GM11168 (cell line): ENCODE results near the gene ADRM1.

Source experiments
- in situ Hi-C: fragments of 300-500 bp; cut with MboI; formaldehyde crosslinking; loops from one replicate; pipeline ENCODE4 v1.12.0; 2022; ENCODE audit warnings: low sequenced_read_pairs; ENCODE audit not compliant: unreplicated experiment

ADRM1 gene

DNA sequence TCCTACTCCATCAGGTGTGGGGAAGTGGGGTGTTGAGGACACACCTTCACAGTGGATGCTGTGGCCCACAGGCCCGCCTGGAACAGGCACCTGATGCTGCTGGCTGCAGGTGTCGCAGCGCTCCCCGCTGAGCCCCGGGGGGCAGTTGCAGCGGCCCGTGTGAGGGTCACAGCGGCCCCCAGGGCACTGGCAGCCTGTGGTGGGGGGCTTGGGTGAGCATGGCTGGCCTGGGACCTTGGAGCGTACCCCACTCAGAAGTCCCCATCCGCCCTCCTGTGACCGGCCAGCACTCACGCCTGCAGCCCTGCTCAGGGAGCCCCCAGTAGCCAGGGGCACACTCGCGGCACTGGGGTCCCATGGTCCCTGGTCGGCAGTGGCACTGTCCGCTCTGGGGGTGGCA, 19.2 kb downstream of the ADRM1 start:
- in situ Hi-C loops: no loop called here

DNA sequence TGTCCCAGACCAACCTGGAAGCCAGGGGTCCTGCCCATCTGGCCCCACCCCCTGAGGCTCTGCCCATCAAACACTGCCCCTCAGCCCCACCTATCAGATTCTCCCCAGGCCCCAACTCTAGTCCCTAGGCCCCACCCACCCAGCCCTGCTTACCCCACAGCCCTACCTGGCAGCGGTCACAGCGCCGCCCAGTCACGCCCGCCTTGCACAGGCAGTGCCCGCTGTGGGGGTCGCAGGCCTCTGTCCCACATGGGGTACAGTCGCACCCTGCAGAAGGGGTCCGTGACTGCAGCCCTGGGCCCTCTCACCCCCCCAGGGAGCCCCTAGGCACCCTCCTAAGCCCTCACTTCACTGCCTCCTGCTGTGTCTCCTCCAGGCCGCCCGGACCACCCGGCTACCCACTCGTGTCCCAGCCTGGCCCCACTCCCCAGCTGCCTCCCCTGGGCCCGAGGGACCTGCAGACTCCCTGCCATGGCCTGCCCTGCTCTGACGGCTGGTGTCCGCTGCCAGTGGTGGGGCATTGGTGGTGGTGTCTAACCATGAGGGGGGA, 19.8 kb downstream of the ADRM1 start:
- in situ Hi-C loops: no loop called here

DNA sequence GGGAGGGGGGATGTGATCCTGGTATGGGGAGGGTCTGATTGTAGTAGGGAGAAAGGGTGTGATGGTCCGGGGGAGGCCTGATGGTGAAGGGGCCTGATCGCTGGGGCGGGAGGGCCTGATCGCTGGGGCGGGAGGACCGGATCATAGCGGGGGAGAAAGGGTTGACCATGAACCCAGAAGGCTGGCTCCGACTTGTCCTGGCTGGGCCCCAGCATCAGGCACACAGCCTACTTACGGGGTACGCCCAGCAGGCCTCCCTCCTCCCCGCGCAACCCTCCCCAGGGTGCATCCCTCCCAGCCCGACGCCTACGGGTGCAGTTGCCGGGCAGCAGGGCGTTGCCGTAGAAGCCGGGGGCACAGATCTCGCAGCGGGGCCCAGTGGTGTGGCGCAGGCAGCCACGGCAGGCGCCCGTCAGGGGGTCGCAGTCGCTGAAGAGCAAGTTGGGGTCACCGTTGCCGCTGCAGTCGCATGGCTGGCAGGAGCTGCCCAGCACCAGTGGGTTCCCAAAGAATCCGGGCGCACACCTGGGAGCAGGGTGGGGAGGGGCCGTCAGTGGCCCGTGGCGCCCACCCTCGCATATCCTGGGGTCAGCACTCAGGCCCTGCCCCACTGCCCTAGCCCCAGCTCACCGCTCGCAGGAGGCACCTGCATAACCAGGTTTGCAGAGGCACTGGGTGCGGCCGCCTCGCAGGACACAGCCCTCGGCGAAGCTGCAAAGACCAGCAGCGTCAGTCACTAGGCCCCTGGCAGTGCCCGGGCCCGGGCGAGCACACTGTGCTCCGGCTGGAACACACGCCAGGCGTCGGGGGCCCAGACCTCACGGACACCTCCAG, 20.6 kb downstream of the ADRM1 start:
- in situ Hi-C loops: no loop called here

DNA sequence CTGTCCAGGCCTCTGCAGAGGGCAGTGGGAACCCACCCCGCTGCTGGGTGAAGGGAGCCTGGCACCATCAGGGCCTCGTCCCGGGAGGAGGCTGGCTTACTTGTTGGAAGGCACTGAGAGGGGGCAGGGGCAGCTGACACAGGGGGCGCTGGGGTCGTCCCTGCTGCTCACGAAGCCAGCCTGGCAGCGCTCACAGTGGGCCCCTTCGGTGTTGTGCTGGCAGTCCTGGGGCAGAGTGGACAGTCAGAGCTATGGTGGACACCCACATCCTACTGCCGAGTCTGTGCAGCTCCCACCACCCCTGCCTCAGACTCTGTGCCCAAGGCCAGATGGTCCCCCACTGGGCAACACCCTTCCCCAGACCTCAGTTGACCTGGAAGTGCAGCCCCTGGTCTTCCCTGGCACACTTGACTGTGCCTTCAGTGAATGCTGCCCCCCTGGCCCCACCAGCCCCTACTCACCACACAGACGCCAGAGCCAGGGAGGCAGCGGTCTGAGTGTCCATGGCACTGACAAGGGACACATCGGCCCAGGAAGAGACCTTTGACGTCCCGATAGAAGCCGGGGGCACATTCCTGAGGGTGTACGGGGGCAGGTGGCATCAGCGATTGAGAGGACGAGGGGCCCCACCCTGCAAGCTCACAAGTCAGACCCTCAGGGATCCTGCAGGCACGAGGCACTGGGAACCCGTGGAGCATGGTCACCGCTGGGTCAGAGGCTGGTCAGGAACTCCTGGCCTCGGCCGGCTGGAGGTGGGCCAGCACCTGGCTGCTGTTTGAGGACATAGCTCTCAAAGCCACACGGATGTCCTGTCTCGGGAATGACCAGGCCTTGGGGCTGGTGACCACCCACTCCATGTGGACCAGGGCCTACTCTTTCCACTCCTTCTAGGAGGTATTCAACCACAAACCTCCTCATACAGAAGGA, 21.4 kb downstream of the ADRM1 start:
- in situ Hi-C loops: no loop called here

DNA sequence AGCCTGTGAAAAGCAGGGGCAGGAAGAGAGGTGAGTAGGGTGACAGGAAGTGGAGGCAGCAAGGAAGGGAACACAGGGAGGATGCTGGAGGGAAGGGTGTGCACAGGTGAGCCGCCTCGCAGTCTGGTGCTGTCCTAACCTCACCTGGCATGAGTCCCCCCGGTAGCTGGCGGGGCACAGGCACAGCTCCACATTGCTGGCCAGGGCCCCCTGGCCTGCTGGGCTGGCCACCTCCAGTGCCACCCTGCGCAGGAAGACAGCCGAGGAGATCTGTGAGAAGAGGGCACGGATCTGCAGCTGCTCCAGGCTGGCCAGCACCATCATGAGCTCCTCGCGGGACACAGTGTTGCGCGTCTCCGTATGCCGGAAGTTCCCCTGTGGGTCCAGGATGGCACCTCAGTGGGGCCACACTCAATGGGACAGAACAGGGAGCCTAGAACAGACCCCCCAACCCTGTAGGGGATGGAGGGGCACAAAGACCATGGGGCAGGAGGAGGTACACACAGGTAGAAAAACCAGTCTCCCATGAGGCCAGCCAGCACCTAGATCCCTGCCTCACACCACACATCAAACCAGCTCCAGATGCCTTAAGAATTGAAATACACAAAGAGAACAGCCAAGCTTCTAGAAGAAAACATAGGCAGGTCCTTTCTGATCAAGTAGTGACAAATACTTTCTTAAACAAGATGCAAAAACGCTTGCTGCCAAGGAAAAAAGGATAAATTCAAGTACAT, 22.5 kb downstream of the ADRM1 start:
- in situ Hi-C loops: no loop called here

DNA sequence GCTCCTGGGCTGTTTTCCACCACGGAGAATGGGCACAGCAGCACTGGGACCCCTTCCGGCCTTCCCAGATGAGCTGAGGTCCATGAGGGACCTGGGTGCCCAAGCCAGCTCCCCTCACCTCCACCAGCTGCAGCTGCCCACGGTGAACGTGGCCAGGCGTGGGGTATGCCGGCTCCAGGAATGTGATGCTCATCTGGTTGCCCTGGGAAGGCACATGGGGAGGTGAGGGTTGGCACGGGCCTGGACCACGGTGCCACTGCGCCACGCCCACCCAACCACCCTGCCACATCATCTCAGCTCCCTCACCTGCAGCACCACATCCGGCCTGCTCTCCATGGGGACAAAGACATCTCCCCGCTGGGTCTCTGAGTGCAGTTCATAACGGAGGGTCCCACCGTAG, 23.8 kb downstream of the ADRM1 start:
- in situ Hi-C loops: no loop called here

DNA sequence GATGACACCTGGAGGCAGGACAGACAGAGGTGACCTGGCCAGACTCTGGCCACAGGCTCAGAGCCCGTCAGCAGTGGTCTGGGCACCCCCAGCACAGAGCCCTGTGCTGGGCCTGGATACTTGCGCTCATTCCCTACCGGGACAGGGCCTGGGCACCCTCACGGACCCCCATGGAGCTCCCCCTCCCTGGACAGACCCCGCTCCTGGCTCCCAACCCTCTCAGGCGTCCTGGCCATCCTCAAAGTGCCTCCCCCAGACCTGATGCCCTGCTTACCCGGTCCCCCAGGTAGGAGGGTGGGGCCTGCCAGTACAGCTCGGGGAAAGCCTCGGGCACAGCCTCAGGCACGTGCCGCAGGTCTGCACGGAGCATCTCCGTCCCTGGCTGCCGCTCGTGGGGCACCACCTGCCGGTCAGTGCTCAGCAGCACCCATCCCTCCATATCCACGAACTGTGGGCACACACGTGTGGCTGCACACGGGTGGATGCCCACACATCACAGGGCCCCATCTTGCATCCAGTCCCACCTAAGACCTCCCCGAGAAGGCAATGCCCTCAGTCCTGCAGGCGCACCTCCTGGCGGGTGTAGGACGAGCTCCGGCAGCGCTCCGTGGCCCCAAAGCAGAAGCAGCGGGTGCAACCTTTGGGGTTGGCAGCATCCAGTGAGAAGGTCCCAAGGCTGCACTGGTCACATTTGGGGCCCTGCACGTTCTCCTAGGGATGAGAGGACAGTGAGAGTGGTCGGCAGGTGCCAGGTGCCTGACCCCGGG, 24.3 kb downstream of the ADRM1 start:
- in situ Hi-C loops: no loop called here

DNA sequence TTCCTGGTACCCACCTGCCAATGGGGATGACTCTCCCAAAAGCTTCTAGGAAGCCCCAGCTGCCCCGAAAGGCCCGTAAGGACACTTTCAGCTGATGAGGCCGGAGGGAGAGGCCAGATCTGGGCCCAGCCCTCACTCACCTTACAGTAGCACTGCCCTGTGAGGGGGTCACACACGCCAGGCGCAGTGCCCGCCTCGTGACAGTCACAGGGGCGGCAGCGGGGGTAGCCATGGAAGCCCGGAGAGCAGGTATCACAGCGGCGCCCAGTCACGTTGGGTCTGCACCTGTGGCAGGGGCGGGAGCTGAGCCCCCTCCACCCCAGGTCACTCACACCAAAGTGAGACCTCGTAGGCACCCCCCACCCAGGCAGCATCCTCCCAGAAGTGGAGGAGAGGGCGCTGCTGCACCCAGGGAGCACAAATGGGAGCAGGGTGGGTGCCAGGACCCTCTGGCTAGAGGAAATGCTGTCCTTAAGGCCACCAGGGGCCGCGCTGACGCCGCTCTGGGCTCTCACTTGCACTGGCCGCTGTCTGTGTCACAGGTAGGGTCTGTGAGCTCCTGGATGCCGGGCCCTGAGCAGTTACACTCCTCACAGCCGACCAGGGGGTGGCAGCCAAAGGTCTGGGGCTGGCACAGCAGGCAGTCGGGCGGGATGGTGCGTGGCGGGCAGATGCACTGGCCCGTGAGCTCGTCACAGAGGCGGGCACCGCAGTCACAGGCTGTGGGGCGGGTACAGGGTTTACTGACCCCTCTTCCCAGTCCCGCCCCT, 25.1 kb downstream of the ADRM1 start:
- in situ Hi-C loops: no loop called here

DNA sequence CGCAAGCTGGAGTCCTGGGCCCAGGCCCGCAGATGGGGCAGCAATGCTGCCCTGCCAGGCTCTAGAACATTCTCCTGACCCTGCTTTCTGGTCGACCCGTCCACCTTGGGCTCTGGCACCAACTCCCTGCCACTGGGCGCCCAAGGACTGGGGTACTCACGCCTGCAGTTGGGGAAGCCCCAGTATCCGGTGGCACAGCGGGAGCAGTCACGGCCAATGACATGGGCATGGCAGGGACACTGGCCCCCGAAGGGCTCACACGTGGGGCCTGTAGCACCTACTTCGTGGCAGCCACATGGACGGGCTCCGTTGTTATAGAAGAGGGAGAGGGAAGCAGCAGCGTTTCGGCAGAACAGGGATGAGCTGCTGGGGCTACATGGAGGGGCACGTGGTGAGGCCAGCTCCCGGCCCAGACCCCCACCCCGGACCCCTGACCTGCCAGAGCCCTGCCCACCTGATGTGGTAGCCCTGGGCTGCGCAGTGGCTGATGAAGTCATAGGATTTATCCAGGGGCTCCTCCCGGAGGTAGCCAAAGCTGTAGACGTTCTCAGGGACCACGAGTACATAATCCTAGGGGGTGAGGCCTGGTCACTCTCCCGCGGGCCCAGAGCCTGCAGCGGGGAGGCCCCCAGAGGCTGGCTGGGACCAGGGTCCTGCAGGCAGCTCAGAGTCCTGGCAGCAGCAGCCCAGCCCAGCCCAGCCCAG, 26.0 kb downstream of the ADRM1 start:
- in situ Hi-C loops: no loop called here

DNA sequence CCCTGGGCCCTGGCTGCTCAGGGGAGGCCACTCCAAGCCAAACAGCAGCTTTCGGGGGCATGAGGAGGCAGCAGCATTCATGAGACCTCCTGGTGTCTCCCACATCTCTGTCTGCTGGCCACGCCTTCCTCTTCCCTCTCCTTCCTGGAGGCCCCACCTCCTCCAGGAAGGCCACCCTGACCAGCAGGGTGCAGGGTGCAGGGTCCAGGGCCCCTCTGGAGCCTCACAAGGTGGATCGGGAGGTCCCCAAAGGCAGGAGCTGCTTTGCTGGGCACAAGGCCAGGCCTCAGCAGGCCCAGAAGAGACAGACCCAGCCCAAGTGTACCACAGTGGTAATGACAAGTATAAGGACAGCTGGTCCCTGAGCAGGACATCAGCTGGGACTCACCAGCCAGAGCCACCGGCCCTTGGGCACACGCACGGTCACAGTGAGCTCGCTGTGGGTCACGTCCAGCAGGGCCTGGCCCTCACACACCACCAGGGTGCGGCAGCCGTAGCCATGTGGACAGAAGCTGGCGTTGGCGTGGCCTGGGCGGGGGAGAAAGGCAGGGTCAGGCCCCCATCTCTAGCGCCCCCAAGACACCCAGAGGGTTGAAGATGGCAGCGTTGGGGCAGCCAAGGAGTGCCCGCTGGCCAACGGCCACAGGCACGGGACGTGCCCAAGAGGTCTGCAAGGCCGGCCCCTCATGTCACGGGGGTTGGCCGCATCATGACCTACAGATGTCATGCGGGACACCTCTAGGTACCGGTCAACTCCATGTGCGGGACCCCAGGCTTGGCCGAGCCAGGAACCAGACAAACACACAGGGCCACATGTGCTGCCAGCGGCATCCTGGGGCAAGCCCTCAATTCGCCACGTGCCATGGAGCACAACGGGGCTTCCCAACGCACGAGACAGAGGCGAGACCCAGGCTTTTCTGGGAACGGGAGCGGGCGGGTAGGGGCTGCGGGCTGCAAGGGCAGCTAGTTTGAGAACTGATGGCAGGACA, 26.9 kb downstream of the ADRM1 start:
- in situ Hi-C loops: no loop called here

DNA sequence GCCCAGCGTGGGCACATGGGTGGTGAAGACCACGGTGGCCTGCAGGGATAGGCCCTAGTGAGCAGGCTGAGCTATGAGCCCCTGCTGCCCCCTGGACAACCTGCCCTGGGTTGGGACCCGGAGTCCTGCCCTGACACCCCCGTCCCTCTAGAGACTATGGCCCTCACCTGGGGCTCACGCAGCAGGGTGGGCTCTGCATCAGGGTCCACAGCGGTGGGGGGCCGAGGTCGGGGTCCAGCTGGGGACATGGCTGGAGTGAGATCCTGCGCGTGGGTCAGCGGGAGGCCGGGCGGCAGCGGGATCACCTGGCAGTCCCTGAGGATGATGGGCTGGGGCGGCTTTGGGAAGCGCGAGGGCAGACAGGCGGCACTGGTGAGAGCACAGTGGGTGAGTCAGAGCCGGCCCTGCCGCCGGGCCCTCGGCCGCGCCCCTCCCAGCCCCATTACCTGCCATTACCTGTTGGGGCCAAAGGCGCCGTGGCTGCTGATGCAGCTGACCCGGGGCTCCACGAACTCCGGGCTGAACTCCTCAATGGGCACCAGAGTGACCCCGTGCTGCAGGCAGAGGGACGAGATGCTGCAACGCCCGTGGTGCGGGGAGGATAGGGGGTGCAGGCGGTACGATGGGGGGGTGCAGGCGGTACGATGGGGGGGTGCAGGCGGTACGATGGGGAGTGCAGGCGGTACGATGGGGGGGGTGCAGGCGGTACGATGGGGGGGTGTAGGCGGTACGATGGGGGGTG, 27.9 kb downstream of the ADRM1 start:
- in situ Hi-C loops: no loop called here

DNA sequence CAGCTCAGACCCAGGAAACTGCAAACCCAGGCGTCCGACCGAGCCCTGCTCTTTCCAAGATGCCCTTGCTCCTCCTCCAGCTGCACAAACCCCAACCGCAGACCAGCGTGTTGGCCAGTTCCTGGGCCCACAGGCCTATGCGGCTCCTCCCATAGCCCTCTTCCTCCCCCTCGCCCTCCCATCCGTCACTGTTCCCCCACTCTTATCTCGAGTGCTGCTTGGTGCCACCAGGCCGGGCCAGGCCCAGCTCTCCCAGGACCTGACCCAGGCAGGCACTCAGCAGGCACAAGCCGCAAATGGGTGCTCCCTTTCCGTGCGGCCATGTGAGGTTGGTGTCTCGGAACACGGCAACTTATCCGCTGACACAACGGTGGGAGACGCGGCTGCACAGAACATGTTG, 28.6 kb downstream of the ADRM1 start:
- in situ Hi-C loops: no loop called here

DNA sequence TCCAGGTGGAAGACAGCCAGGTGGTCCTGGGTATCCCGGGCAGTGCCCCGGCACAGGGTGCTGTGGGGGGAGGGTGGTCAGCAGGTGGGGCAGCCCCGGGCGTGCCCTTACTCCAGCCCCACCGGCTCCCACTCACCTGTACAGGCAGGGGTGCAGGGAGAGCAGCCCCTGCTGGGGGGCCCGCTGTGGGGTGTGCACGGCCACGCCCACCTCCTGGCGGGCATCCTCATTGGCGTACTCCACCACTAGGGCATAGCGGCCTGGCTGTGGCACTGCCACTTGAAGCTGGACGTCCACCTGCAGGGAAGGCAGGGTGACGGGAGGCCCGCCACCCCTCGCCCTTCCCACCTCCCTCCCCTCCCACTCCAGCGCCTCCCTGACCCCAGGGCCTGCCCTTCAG, 29.6 kb downstream of the ADRM1 start:
- in situ Hi-C loops: no loop called here

DNA sequence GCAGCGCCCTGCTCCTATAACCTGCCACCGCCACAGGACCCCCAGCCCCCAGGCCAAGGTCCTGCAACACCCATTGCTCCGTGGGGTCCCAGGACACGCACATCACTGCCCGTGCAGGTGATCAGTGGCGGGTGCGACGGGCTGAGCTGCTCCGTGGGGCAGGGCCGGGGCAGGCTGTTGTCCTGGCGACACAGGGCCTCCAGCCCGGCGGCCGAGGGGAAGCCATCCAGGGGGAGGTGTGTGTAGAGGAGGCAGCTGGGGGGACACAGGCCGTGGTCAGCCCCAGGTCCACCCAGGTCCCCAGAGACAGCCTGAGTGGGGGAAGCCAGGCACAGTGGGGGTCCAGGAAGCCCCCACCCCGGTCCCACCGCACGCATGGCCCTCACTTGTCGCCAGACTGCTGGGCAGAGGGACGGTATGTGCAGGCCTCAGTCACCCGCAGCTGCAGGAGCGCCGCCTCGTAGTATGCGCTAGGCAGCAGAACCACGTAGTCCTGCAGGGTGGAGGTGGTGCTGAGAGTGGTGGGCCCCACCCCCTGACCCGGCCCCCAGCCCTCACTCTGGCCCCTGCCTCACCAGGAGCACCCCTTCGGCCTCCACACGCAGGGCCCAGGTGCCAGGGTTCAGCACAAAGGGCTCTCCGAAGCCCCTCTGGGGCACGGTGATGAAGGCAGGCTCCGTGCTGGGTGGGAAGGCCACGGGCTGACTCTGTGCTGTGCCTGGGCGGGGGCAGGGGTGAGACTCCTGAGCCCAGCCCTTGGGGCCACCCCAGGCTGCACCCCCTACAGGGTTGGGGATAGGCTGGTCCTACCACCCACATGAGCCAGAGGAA, 30.4 kb downstream of the ADRM1 start:
- in situ Hi-C loops: no loop called here

DNA sequence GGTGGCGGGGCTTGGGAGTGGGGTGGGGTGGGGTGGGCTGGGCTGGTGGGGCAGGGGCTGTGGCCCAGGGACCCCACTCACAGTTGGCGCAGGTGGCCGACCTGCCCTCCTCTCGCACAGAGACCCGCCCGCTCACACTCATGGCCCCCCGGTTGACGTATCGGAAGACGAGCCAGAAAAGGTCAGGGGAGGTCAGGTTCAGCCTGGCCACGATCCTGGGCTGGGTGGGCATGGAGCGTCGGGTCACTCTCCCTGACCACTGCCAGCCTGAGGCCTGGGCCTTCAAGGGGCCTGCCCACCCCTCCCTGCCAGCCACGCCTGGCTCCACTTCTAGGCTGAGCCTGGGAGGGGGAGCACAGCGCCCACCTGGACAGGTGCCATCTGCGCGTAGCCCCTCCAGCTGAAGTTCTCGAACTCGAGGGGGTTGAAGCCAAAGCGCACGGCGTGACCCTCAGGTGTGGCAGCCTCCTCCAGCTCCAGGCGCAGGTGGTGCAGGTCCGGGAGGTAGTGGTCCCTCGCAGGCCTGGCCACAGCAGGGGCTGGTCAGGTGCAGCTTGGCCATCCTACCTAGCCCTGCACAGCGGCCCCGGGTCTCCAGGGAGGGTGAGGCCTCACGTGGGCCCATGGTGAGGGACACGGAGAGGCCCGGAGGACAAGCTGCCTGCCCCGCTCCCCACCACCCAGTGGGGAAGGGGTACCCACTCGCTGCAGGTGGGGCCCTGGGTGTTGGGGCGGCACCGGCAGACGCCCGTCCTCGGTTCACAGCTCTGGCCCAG, 31.2 kb downstream of the ADRM1 start:
- in situ Hi-C loops: no loop called here
